HG02763 (cell line): Measurements from ENCODE around the gene CPA1.

Source experiments
- ATAC-seq: cut with Tn5 transposase; IDR thresholded peaks from one replicate; pipeline ENCODE4 v1.9.1; 2021; ENCODE audit warnings: mild to moderate bottlenecking, moderate library complexity; ENCODE audit not compliant: unreplicated experiment

Gene CPA1

GRCh38 chr7:130379921-130380860, at the start of gene CPA1:
CPA1 (plus strand) TSS chr7:130380494; CDS start chr7:130380521, 27 bp downstream.
- no peak for ATAC-seq

- no peak for ATAC-seq
Measured at GRCh38 chr7:130332259-130333053, 47.8 kb upstream of the CPA1 start.

GRCh38 chr7:130333832-130334231, 46.5 kb upstream of the CPA1 start:
- no peak for ATAC-seq

GRCh38 chr7:130334274-130334673, 46.0 kb upstream of the CPA1 start:
- ATAC-seq: no peak

GRCh38 chr7:130337410-130337971, 42.8 kb upstream of the CPA1 start:
- ATAC-seq: no peak

GRCh38 chr7:130338233-130338632, 42.1 kb upstream of the CPA1 start:
- no peak for ATAC-seq

- ATAC-seq: no peak
Measured at GRCh38 chr7:130341882-130342281, 38.4 kb upstream of the CPA1 start.

GRCh38 chr7:130342701-130343380, 37.5 kb upstream of the CPA1 start:
- ATAC-seq: no peak

GRCh38 chr7:130344271-130344866, 35.9 kb upstream of the CPA1 start, which contains the start of gene CPA5:
CPA5 (plus strand) TSS chr7:130344816; CDS start chr7:130346486, 1,670 bp downstream.
- ATAC-seq: no peak

GRCh38 chr7:130345136-130345535, 35.2 kb upstream of the CPA1 start:
- ATAC-seq: no peak

GRCh38 chr7:130345725-130346124, 34.6 kb upstream of the CPA1 start:
- no peak for ATAC-seq

GRCh38 chr7:130346177-130346905, 34.0 kb upstream of the CPA1 start:
- ATAC-seq: no peak

GRCh38 chr7:130346941-130347340, 33.4 kb upstream of the CPA1 start:
- ATAC-seq: no peak

GRCh38 chr7:130349911-130350782, 30.1 kb upstream of the CPA1 start:
- ATAC-seq: no peak

- no peak for ATAC-seq
Measured at GRCh38 chr7:130350945-130351790, 29.1 kb upstream of the CPA1 start.

- no peak for ATAC-seq
Measured at GRCh38 chr7:130351791-130352090, 28.6 kb upstream of the CPA1 start.

GRCh38 chr7:130352194-130353074, 27.9 kb upstream of the CPA1 start:
- no peak for ATAC-seq
